Stimulated activated CD8-positive, alpha-beta memory T cell treated with anti-CD3 and anti-CD28 coated beads, Interleukin-12 subunit alpha, Interleukin-12 subunit beta, amount 100 ng/mL, for 4 hours (primary cell): ENCODE results near the gene MT1B.

Source experiments
- DNase-seq: peaks from one replicate; pipeline ENCODE4 v3.0.0-alpha.2; 2020; ENCODE audit warnings: low read depth

MT1B gene

DNA sequence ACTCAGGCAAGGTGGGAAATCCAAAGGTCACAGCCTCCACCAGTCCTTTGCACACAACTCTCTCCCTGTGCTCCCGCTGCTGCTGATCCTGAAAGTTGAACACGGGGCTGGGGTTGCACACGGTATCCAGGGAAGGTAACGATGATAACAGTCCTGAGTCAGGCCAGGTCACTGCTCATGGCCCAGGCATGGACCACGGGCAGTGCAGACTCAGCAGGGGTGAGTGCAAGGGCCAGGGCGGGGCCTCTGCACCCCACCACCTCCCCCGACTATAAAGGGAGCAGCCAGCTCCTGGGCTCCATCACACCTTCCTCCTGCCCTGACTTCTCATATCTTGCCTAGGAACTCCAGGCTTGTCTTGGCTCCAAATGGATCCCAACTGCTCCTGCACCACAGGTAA lies at the start of gene MT1B:
MT1B (plus strand) TSS at position 301 of the 400 bp plus-strand sequence; CDS start at position 369, 68 bp downstream.
- no peak for DNase-seq

GRCh38 chr16:56603589-56603988 lies 48.1 kb upstream of the MT1B start:
- no peak for DNase-seq

- DNase-seq, result no peak
Observed at GRCh38 chr16:56604966-56605365, 46.7 kb upstream of the MT1B start.

- DNase-seq, result no peak
Observed at GRCh38 chr16:56605475-56605874, 46.2 kb upstream of the MT1B start.

DNA sequence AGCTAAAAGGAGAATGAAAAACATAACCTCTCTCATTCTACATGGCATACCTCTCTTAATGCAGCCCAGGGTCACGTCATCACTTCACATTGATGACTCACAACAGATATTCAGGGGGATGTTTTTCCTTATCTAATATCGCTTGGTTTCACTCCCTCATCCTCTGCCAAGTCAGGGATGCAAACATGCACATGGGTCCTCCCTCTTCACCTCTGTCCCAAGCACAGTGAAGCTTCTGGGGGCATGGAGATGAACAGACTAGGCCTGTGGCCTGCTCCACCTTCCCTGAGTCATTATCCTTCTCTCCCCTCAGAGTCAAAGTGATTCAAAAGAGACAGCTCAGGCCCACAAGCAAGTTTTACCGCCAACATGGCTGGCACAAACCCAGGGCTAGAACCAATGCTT lies 45.6 kb upstream of the MT1B start:
- no peak for DNase-seq

- no peak for DNase-seq
Observed at GRCh38 chr16:56606476-56607108, 45.1 kb upstream of the MT1B start.

DNA sequence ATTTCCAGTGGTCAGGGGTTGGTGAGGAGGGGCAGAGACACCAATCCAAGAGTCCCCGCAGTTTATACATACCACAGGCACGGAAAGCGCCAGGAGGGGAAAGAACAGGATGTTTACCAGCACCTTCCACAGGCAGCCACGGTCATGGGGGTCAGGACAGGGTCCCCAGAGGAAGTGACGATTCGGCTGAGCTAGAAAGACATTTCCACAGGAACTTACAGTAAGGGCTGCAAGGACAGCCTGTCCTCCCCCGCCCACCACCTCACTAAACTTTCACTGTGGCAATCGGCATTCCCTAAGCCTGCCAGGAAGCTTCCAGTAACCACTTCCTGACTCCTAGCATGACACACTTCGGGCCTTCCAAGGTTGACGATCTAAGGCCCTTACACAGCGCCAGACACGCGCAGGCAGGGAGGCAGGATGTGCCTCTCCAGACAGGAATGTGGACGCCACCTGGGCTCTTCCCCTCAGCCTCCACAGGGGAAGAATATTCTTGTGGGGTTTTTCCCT lies 44.5 kb upstream of the MT1B start:
- DNase-seq, result no peak

GRCh38 chr16:56607675-56608042 lies 44.0 kb upstream of the MT1B start:
- DNase-seq, result no peak

- DNase-seq, result peak; percentile 78
Observed at GRCh38 chr16:56608043-56608875, 43.4 kb upstream of the MT1B start, which contains the start of gene MT2A. Gene MT2A (plus strand): TSS chr16:56608584. CDS start chr16:56608656, 72 bp downstream.

- no peak for DNase-seq
Observed at GRCh38 chr16:56608876-56609462, 42.7 kb upstream of the MT1B start.

GRCh38 chr16:56609463-56609921 lies 42.2 kb upstream of the MT1B start:
- peak; percentile 21 for DNase-seq

GRCh38 chr16:56610017-56610608 lies 41.6 kb upstream of the MT1B start:
- DNase-seq, result peak; percentile 59

- DNase-seq, result no peak
Observed at GRCh38 chr16:56610609-56611111, 41.0 kb upstream of the MT1B start.

DNA sequence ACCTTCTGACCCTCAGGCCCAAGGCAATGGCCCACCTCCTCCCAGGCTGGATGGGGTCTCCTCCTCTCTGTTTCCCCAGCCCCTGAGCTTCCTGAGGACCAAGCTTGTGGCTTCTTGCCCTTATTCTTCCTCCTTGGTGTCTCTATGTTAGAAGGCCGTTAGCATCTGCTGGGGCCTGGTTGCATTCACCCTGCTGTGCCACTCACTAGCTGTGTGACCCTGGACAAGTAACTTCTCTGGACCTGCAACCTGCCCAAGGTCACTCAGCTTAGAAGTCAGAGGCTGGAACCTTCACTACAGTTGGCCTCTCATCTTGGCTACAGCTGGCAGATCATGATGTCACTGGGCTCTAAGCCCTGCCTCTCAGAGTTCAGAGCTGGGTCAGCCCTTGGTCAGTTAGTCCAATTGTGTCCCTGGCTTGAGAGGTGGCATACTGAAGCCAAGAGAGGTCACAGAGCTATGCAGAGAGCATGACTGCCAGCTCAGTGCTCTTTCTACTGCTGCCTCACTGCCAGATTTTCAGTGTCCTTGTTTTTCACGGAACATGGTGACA lies 40.3 kb upstream of the MT1B start:
- no peak for DNase-seq

GRCh38 chr16:56613706-56614105 lies 38.0 kb upstream of the MT1B start:
- no peak for DNase-seq

DNA sequence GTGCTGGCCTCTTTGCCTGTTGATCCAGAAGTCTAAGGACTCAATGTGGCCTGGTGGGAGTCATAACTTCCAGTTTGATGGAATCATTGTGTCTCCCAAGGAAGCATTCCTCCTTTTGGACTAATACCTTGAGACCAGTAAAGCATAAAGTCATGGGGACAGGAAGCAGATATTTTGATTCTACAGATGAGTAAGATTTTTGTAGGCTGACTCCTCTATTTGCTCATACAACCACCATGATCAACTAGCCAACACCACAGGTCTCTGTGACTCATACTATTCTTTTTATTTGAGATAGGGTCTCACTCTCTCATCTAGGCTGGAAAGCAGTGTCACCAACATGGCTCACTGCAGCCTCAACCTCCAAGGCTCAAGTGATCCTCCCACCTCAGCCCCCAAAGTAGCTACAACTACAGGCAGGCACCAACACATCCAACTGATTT lies 37.1 kb upstream of the MT1B start:
- no peak for DNase-seq

DNA sequence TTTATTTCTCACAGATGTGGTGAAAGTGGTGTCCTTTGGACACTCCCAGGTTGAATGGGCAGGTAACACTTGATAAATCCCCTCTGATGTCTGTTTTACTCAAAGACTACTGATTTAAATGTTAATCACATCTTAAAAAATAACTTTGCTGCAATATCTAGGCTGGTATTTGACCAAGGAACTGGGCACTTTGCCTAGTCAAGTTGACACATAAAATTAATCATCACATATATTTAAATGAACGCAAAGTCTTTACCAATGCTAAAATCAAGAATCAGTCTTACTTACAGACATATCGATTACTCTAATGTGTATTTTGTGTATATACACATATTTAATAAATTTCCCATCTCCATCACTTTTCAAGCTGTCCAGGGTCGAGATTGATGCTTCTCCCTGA lies 36.3 kb upstream of the MT1B start:
- no peak for DNase-seq

DNA sequence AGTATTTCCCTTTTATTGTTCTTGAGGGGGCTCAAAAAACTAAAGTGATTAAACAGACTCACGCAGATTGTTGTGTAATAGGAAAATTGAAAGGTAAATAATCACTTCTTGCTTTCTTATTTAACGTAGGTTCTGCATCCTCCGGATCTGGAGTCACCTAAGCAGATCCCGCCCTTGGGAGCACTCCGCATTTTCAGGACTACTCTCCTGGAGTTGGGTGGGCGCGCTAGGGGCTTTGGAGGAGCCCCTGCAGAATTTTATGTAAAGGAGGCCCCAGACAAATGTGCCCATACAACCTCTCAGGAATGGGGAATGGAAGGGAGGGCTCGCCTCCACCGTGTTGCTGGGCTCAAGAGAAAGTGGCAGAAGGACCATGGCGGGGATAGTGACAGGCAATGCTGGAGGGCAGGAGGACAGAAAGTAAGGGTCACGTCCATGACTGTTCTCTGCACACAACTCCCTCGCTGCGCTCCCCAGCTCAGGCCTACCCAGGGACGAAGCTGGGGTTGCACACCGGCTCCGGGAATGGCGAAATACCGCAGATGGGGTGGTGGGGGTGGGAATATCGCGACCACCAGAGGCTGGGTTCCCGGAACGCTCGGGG lies 35.0 kb upstream of the MT1B start:
- DNase-seq, result no peak

GRCh38 chr16:56617212-56618085 lies 34.2 kb upstream of the MT1B start:
- no peak for DNase-seq

GRCh38 chr16:56618138-56618537 lies 33.5 kb upstream of the MT1B start:
- DNase-seq, result no peak
